ENCODE data around the gene MICAL3. TPM values are rescaled to one million over a fixed set of nuclear protein-coding genes. Genes with fewer than 3 reads are reported as not detected.

MICAL3 gene
- total RNA-seq, 4 donors from 2014 or later = 24.3 to 29.7 (median 28.2) TPM

GRCh38 chr22:17824457-17824856 lies 199.9 kb downstream of the MICAL3 start:
- no peak for TF ChIP-seq POLR2A (IDR thresholded peaks at IDR 0.05)
- no peak for TF ChIP-seq CTCF (IDR thresholded peaks at IDR 0.05)
- 88 to 89% methylated on average over 9 of the region's 9 CpGs for WGBS, 2 donors
- no peak overlapping the region for H3K4me3 ChIP-seq (ENCODE audit: low read depth, poor library complexity, severe bottlenecking)
- intact Hi-C loops (cut with DNase I; ENCODE audit: low total_unique reads) = loop anchor here (10.0 kb wide), 1 partner anchor 70 kb away; no protein-coding TSS in a partner anchor
- no peak for DNase-seq (ENCODE audit: low spot score in 2 of 2)

- DNase-seq (ENCODE audit: low spot score in 2 of 2) = no peak
- 90 to 92% methylated on average over 15 of the region's 15 CpGs for WGBS, 2 donors
- H3K4me3 ChIP-seq (ENCODE audit: low read depth, poor library complexity, severe bottlenecking) = no peak overlapping the region
- TF ChIP-seq CTCF (IDR thresholded peaks at IDR 0.05) = no peak
- no peak for TF ChIP-seq POLR2A (IDR thresholded peaks at IDR 0.05)
- intact Hi-C loops (cut with DNase I; ENCODE audit: low total_unique reads) = loop anchor here (10.0 kb wide), 1 partner anchor 71 kb away; no protein-coding TSS in a partner anchor
These were observed 200.4 kb downstream of the MICAL3 start for GRCh38 chr22:17823964-17824363.

- no peak overlapping the region for H3K4me3 ChIP-seq (ENCODE audit: low read depth, poor library complexity, severe bottlenecking)
- DNase-seq (ENCODE audit: low spot score in 2 of 2) = no peak
- intact Hi-C loops (cut with DNase I; ENCODE audit: low total_unique reads) = loop anchor here (10.0 kb wide), 1 partner anchor 72 kb away; no protein-coding TSS in a partner anchor
- WGBS, 2 donors = 81 to 90% methylated on average over 4 of the region's 4 CpGs
- no peak for TF ChIP-seq CTCF (IDR thresholded peaks at IDR 0.05)
- TF ChIP-seq POLR2A (IDR thresholded peaks at IDR 0.05) = no peak
These were observed 201.1 kb downstream of the MICAL3 start for GRCh38 chr22:17823226-17823625.

GRCh38 chr22:17822087-17822486 lies 202.3 kb downstream of the MICAL3 start:
- H3K4me3 ChIP-seq (ENCODE audit: low read depth, poor library complexity, severe bottlenecking) = no peak overlapping the region
- 86 to 94% methylated on average over 12 to 13 of the region's 13 CpGs for WGBS, 2 donors
- no peak for DNase-seq (ENCODE audit: low spot score in 2 of 2)
- intact Hi-C loops (cut with DNase I; ENCODE audit: low total_unique reads) = loop anchor here (10.0 kb wide), 1 partner anchor 73 kb away; no protein-coding TSS in a partner anchor
- TF ChIP-seq POLR2A (IDR thresholded peaks at IDR 0.05) (no peak), CTCF (IDR thresholded peaks at IDR 0.05) (no peak)

- 88 to 89% methylated on average over 3 of the region's 3 CpGs for WGBS, 2 donors
- intact Hi-C loops (cut with DNase I; ENCODE audit: low total_unique reads) = loop anchor here (10.0 kb wide), 1 partner anchor 74 kb away; no protein-coding TSS in a partner anchor
- no peak overlapping the region for H3K4me3 ChIP-seq (ENCODE audit: low read depth, poor library complexity, severe bottlenecking)
- TF ChIP-seq CTCF (IDR thresholded peaks at IDR 0.05) = no peak
- TF ChIP-seq POLR2A (IDR thresholded peaks at IDR 0.05) = no peak
- no peak for DNase-seq (ENCODE audit: low spot score in 2 of 2)
These were observed 203.4 kb downstream of the MICAL3 start for GRCh38 chr22:17820879-17821439.

- TF ChIP-seq POLR2A (IDR thresholded peaks at IDR 0.05) (no peak), CTCF (IDR thresholded peaks at IDR 0.05) (no peak)
- 95 to 96% methylated on average over 14 of the region's 14 CpGs for WGBS, 2 donors
- no peak overlapping the region for H3K4me3 ChIP-seq (ENCODE audit: low read depth, poor library complexity, severe bottlenecking)
- intact Hi-C loops (cut with DNase I; ENCODE audit: low total_unique reads) = no loop called here
- DNase-seq (ENCODE audit: low spot score in 2 of 2) = no peak
These were observed 205.7 kb downstream of the MICAL3 start for GRCh38 chr22:17818649-17819048.
